K562 (cell line): ENCODE measurements around the gene IDS. TPM values are rescaled to one million over a fixed set of nuclear protein-coding genes. Genes with fewer than 3 reads are reported as not detected.

ENCODE experiments used
- ATAC-seq: fragments of 200-7000 bp; cut with Tn5 transposase; 3 replicates; pipeline ENCODE4 v1.9.1; 2020; ENCODE audit warnings: moderate library complexity
- BruUV-seq: library from RNA; stranded (reverse); fragments of 400-500 nt; replicated peaks from 2 replicates; lab custom pipeline; 2021; lab: Mats Ljungman, UMichigan
- CTCF ChIA-PET: fragments of 300-600 bp; formaldehyde crosslinking; extraction: SDS; loops from one replicate; lab custom pipeline; 2021; ENCODE audit warnings: low intra/inter-chr PET ratio; lab: Yijun Ruan, JAX
- POLR2A ChIA-PET: fragments of 300-600, 350-650 bp; sonication (Branson Sonifier 250); formaldehyde crosslinking; extraction: SDS; loops from one replicate; lab custom pipeline; 2021; ENCODE audit warnings: antibody characterized with exemption, inconsistent platforms; lab: Yijun Ruan, JAX
- DNase-seq, 4 experiments: peaks; one replicate each; pipeline versions ENCODE4 v3.0.0 to v3.0.0-alpha.2; 2011 to 2018; ENCODE audit warnings: low spot score in 3 of 4, mixed read lengths in 3 of 4; ENCODE audit errors: extremely low read depth in 1 of 4
- FAIRE-seq: peaks from 2 replicates; lab custom pipeline; 2011; peaks lifted over from hg19 to GRCh38; lab: Jason Lieb, UNC
- H2AFZ ChIP-seq: 2 replicates; pipeline ENCODE4 v1.6.0; 2011; ENCODE audit warnings: low read depth, low read length, control low read depth, inconsistent platforms
- H3K27ac ChIP-seq: fragments of 200-600 bp; 3 replicates; pipeline ENCODE4 v1.8.0; 2011; ENCODE audit warnings: low read depth, mild to moderate bottlenecking, control low read depth, inconsistent platforms, low read length, moderate library complexity, mixed read lengths; ENCODE audit errors: extremely low read depth
- H3K27me3 ChIP-seq, 2 experiments: fragments of 300-600 bp in 1 of 2; 2 replicates in 1 of 2; 3 replicates in 1 of 2; pipeline versions ENCODE4 v1.6.0 to v1.8.0; 2011; ENCODE audit warnings: inconsistent platforms in 2 of 2, low read length in 2 of 2, mild to moderate bottlenecking in 1 of 2, mixed read lengths in 1 of 2, moderate library complexity in 1 of 2; ENCODE audit not compliant: control insufficient read depth in 2 of 2, insufficient read depth in 2 of 2
- H3K36me3 ChIP-seq: fragments of 300-600 bp; 3 replicates; pipeline ENCODE4 v1.8.0; 2011; ENCODE audit warnings: mild to moderate bottlenecking, low read length, inconsistent platforms; ENCODE audit not compliant: control insufficient read depth, insufficient read depth
- H3K4me1 ChIP-seq, 2 experiments: fragments of 200-600 bp in 1 of 2; replicated peaks in 1 of 2; 2 replicates in 1 of 2; 3 replicates in 1 of 2; pipeline versions ENCODE4 v1.5.1 to v1.8.0; 2011; ENCODE audit warnings: inconsistent platforms in 2 of 2, low read length in 2 of 2, mild to moderate bottlenecking in 1 of 2, mixed read lengths in 1 of 2, moderate library complexity in 1 of 2; ENCODE audit not compliant: control insufficient read depth in 2 of 2, insufficient read depth in 2 of 2
- H3K4me2 ChIP-seq: 2 replicates; pipeline ENCODE4 v1.6.1; 2011; ENCODE audit warnings: low read length, control low read depth, inconsistent platforms, mixed read lengths; ENCODE audit not compliant: insufficient read depth
- H3K4me3 ChIP-seq: fragments of 200-600 bp; sonication (generic), shearing (Covaris generic); 2 replicates; pipeline ENCODE4 v1.5.1; 2016; ENCODE audit warnings: control low read depth, inconsistent platforms
- H3K79me2 ChIP-seq: fragments of 200-600 bp; 3 replicates; pipeline ENCODE4 v1.8.0; 2011; ENCODE audit warnings: low read length, inconsistent platforms; ENCODE audit not compliant: control insufficient read depth, insufficient read depth
- H3K9ac ChIP-seq, 2 experiments: 2 replicates each; pipeline versions ENCODE4 v1.6.0 to v1.6.1; 2011; ENCODE audit warnings: low read depth in 2 of 2, low read length in 2 of 2, control low read depth in 1 of 2, inconsistent platforms in 1 of 2, mild to moderate bottlenecking in 1 of 2, mixed read lengths in 1 of 2; ENCODE audit not compliant: insufficient read depth in 1 of 2
- H3K9me1 ChIP-seq: one replicate; pipeline ENCODE4 v1.6.0; 2011; ENCODE audit warnings: inconsistent platforms, mild to moderate bottlenecking, low read length, moderate library complexity; ENCODE audit not compliant: control insufficient read depth, insufficient read depth
- H3K9me3 ChIP-seq: replicated peaks from 2 replicates; pipeline ENCODE4 v1.5.1; 2011; ENCODE audit warnings: low read depth, low read length, inconsistent platforms; ENCODE audit not compliant: control insufficient read depth, insufficient read depth
- H4K20me1 ChIP-seq: replicated peaks from 2 replicates; pipeline ENCODE4 v1.6.1; 2011; ENCODE audit warnings: low read length, inconsistent platforms, mixed read lengths; ENCODE audit not compliant: control insufficient read depth, insufficient read depth
- CEBPG ChIP-seq, 3 experiments: fragments of 200-800 bp in 1 of 3; sonication (Bioruptor generic) in 1 of 3; sonication (generic) in 1 of 3; formaldehyde crosslinking in 1 of 3; IDR thresholded peaks in 2 of 3; conservative IDR thresholded peaks in 1 of 3; 2 replicates each; pipeline versions ENCODE4 v1.6.1 to v1.8.0; 2016 to 2022; ENCODE audit warnings: missing compliant biosample characterization in 2 of 3, missing genetic modification characterization in 2 of 3, mild to moderate bottlenecking in 1 of 3, missing genetic modification reagents in 1 of 3
- EP300 ChIP-seq: IDR thresholded peaks from 2 replicates; pipeline ENCODE4 v1.6.1; 2012; ENCODE audit warnings: low read length, improper control_type of control experiment
- FOXM1 ChIP-seq, 2 experiments: fragments of 450-650 bp in 1 of 2; sonication (generic) in 1 of 2; formaldehyde crosslinking in 1 of 2; IDR thresholded peaks; 2 replicates each; pipeline versions ENCODE4 v1.6.1 to v1.9.0; 2017 to 2022; ENCODE audit warnings: low read depth in 2 of 2, mild to moderate bottlenecking in 2 of 2, missing genetic modification reagents in 1 of 2, moderate library complexity in 1 of 2
- MEF2D ChIP-seq: conservative IDR thresholded peaks from 2 replicates; pipeline ENCODE4 v1.6.1; 2016; ENCODE audit warnings: low read depth, missing genetic modification characterization, missing compliant biosample characterization
- POLR2B ChIP-seq: fragments of 450-650 bp; IDR thresholded peaks from 2 replicates; pipeline ENCODE4 v1.6.1; 2018; ENCODE audit warnings: low read depth; ENCODE audit not compliant: partially characterized antibody
- TRIM28 ChIP-seq: fragments of 450-650 bp; IDR thresholded peaks from 2 replicates; pipeline ENCODE4 v1.6.1; 2017
- ZBTB7A ChIP-seq: IDR thresholded peaks from 2 replicates; pipeline ENCODE4 v1.6.1; 2011; ENCODE audit warnings: low read depth, mild to moderate bottlenecking, low read length, moderate library complexity, borderline replicate concordance; ENCODE audit not compliant: control insufficient read depth
- ZNF140 ChIP-seq: fragments of 250-450 bp; sonication (Bioruptor Pico); IDR thresholded peaks from 2 replicates; pipeline ENCODE4 v1.8.0; 2021; ENCODE audit warnings: moderate library complexity, mild to moderate bottlenecking, inconsistent platforms
- ZNF584 ChIP-seq: fragments of 200-800 bp; sonication (Bioruptor generic); IDR thresholded peaks from 2 replicates; pipeline ENCODE4 v1.6.1; 2016; ENCODE audit warnings: low read depth, mild to moderate bottlenecking, missing genetic modification characterization, missing compliant biosample characterization
- ZNF778 ChIP-seq: fragments of 450-650 bp; formaldehyde crosslinking; IDR thresholded peaks from 2 replicates; pipeline ENCODE4 v1.4.0; 2020; ENCODE audit warnings: mild to moderate bottlenecking, moderate library complexity
- WGBS: fragments of 100-300 bp; shearing (Covaris generic); methylation state at CpG from one replicate; pipeline ENCODE4 v1.1.6; 2016; ENCODE audit warnings: low coverage, mixed read lengths; ENCODE audit not compliant: insufficient coverage; ENCODE audit errors: missing lambda C conversion rate; 5-methylcytosine and 5-hydroxymethylcytosine counted together
- in situ Hi-C: fragments of 300-500 bp; cut with MboI; formaldehyde crosslinking; loops from 4 replicates; pipeline ENCODE4 v1.15.0; 2018; ENCODE audit warnings: inconsistent platforms, mixed read lengths
- intact Hi-C: fragments of 100-400 bp; cut with micrococcal nuclease; formaldehyde crosslinking; loops from 2 replicates; pipeline ENCODE4 v1.14.2; 2022
- polyA plus RNA-seq, 8 experiments: library from polyadenylated mRNA; depleted of rRNA in 4 of 8; stranded (reverse) in 5 of 8; unstranded in 3 of 8; fragments of >200 nt; fragmentation: Nextera tagmentation in 2 of 8; fragmentation: Illumina TruSeq in 1 of 8; extraction: Ambion mirVana in 2 of 8; extraction: Trizol in 1 of 8; gene quantifications; 2 replicates each; pipeline versions ENCODE4 v1.2.1 to v1.2.3, GENCODE V29; 2011 to 2014; ENCODE audit warnings: inconsistent platforms in 1 of 8, missing spikeins in 1 of 8
- total RNA-seq, 7 experiments: library from RNA; depleted of rRNA in 6 of 7; stranded (reverse); fragments of >200 nt in 6 of 7; fragmentation: Illumina TruSeq in 2 of 7; extraction: Trizol in 2 of 7; gene quantifications; 2 replicates each; pipeline versions ENCODE4 v1.2.1 to v1.2.3, GENCODE V29; 2011 to 2021; ENCODE audit warnings: low replicate concordance in 1 of 7
- TF ChIP-seq, protein P1 (sequence below): sonication (generic); formaldehyde crosslinking; IDR thresholded peaks from 2 replicates; pipeline ENCODE4 v1.8.0; 2023; ENCODE audit warnings: mild to moderate bottlenecking, missing genetic modification reagents
- TF ChIP-seq, protein P2 (sequence below): fragments of 450-650 bp; IDR thresholded peaks from 2 replicates; pipeline ENCODE4 v1.6.1; 2017; ENCODE audit warnings: antibody characterized with exemption

Gene IDS
- total and polyA plus RNA-seq, 9 of the 15 experiments (the other 6 are each of a cell fraction or from before 2014, with no cell fraction given) = 2.0 to 18.6 (median 8.6) TPM

- no peak for DNase-seq
- Histone ChIP-seq H3K36me3 (no peaks in the 10 kb centered on the region), H3K4me1 (peaks cover 0 to 12% of the 10 kb centered on the region in 2 experiments; a peak in 4 of 5 replicates), H3K9me3 (no peaks in the 10 kb centered on the region), H3K4me2 (no peak overlapping the region), H3K27me3 (no peaks in the 10 kb centered on the region), H2AFZ (no peak overlapping the region), H3K9ac (no peak overlapping the region), H3K9me1 (no peaks in the 10 kb centered on the region), H3K79me2 (no peaks in the 10 kb centered on the region), H3K4me3 (no peak overlapping the region), H3K27ac (no peak overlapping the region), H4K20me1 (no peaks in the 10 kb centered on the region)
- no TSS peak for BruUV-seq
- no peak for FAIRE-seq
- TF ChIP-seq ZNF584 (no peak), CEBPG (CRISPR knock-in tag; IDR thresholded peaks at IDR 0.05) (no peak), CEBPG (tag; conservative IDR thresholded peaks at IDR 0.05 in 1 of 2, IDR thresholded peaks at IDR 0.05 in 1 of 2) (no peak), FOXM1 (IDR thresholded peaks at IDR 0.05; ENCODE audit: low read depth) (no peak), FOXM1 (CRISPR knock-in tag; IDR thresholded peaks at IDR 0.05; ENCODE audit: low read depth) (no peak), ZNF140 (CRISPR knock-in tag) (no peak), MEF2D (no peak), ZNF778 (CRISPR knock-in tag) (no peak), ZBTB7A (no peak), EP300 (no peak), TRIM28 (no peak), POLR2B (no peak)
- TF ChIP-seq, protein P1, sequence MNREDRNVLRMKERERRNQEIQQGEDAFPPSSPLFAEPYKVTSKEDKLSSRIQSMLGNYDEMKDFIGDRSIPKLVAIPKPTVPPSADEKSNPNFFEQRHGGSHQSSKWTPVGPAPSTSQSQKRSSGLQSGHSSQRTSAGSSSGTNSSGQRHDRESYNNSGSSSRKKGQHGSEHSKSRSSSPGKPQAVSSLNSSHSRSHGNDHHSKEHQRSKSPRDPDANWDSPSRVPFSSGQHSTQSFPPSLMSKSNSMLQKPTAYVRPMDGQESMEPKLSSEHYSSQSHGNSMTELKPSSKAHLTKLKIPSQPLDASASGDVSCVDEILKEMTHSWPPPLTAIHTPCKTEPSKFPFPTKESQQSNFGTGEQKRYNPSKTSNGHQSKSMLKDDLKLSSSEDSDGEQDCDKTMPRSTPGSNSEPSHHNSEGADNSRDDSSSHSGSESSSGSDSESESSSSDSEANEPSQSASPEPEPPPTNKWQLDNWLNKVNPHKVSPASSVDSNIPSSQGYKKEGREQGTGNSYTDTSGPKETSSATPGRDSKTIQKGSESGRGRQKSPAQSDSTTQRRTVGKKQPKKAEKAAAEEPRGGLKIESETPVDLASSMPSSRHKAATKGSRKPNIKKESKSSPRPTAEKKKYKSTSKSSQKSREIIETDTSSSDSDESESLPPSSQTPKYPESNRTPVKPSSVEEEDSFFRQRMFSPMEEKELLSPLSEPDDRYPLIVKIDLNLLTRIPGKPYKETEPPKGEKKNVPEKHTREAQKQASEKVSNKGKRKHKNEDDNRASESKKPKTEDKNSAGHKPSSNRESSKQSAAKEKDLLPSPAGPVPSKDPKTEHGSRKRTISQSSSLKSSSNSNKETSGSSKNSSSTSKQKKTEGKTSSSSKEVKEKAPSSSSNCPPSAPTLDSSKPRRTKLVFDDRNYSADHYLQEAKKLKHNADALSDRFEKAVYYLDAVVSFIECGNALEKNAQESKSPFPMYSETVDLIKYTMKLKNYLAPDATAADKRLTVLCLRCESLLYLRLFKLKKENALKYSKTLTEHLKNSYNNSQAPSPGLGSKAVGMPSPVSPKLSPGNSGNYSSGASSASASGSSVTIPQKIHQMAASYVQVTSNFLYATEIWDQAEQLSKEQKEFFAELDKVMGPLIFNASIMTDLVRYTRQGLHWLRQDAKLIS (CRISPR knock-in tag) = no peak
- TF ChIP-seq, protein P2, sequence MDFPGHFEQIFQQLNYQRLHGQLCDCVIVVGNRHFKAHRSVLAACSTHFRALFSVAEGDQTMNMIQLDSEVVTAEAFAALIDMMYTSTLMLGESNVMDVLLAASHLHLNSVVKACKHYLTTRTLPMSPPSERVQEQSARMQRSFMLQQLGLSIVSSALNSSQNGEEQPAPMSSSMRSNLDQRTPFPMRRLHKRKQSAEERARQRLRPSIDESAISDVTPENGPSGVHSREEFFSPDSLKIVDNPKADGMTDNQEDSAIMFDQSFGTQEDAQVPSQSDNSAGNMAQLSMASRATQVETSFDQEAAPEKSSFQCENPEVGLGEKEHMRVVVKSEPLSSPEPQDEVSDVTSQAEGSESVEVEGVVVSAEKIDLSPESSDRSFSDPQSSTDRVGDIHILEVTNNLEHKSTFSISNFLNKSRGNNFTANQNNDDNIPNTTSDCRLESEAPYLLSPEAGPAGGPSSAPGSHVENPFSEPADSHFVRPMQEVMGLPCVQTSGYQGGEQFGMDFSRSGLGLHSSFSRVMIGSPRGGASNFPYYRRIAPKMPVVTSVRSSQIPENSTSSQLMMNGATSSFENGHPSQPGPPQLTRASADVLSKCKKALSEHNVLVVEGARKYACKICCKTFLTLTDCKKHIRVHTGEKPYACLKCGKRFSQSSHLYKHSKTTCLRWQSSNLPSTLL = no peak
- in situ Hi-C loops = loop anchor here (25.0 kb wide), 1 partner anchor 114 kb away; the partner anchor contains the start of gene TMEM185A
- intact Hi-C loops = no loop called here
- ChIA-PET CTCF (no interaction called here), POLR2A (no interaction called here)
- 50% methylated on average over 2 of the region's 2 CpGs for WGBS
- ATAC-seq = no peak
Observed at GRCh38 chrX:149522916-149523315, 17.8 kb upstream of the IDS start.
